Measurements from ENCODE around the gene AGTRAP. TPM values are rescaled to one million over a fixed set of nuclear protein-coding genes. Genes with fewer than 3 reads are reported as not detected.

The AGTRAP gene
- polyA plus RNA-seq, 3 donors, result 33.2 to 50.2 (median 50.0) TPM

- no peak for DNase-seq (ENCODE audit: extremely low read depth in 1 of 11, low read depth in 9 of 11, low spot score in 4 of 11)
Observed at GRCh38 chr1:11701551-11701961, 34.4 kb upstream of the AGTRAP start.

- no peak for DNase-seq (ENCODE audit: extremely low read depth in 1 of 11, low read depth in 9 of 11, low spot score in 4 of 11)
Observed at GRCh38 chr1:11701981-11702803, 33.7 kb upstream of the AGTRAP start.

- DNase-seq (ENCODE audit: extremely low read depth in 1 of 11, low read depth in 9 of 11, low spot score in 4 of 11), result no peak
Observed at GRCh38 chr1:11703357-11704193, 32.4 kb upstream of the AGTRAP start.

- no peak for DNase-seq (ENCODE audit: extremely low read depth in 1 of 11, low read depth in 9 of 11, low spot score in 4 of 11)
Observed at GRCh38 chr1:11704194-11704529, 31.8 kb upstream of the AGTRAP start.

- no peak for DNase-seq (ENCODE audit: extremely low read depth in 1 of 11, low read depth in 9 of 11, low spot score in 4 of 11)
Observed at GRCh38 chr1:11704691-11705475, 31.1 kb upstream of the AGTRAP start.

GRCh38 chr1:11705596-11705995 is 30.3 kb upstream of the AGTRAP start:
- no peak for DNase-seq (ENCODE audit: extremely low read depth in 1 of 11, low read depth in 9 of 11, low spot score in 4 of 11)

GRCh38 chr1:11706292-11706691 is 29.6 kb upstream of the AGTRAP start:
- DNase-seq (ENCODE audit: extremely low read depth in 1 of 11, low read depth in 9 of 11, low spot score in 4 of 11), result no peak

- DNase-seq (ENCODE audit: extremely low read depth in 1 of 11, low read depth in 9 of 11, low spot score in 4 of 11), result no peak
Observed at GRCh38 chr1:11707621-11708276, 28.2 kb upstream of the AGTRAP start.

GRCh38 chr1:11708554-11709350 is 27.2 kb upstream of the AGTRAP start:
- no peak for DNase-seq (ENCODE audit: extremely low read depth in 1 of 11, low read depth in 9 of 11, low spot score in 4 of 11)

- no peak for DNase-seq (ENCODE audit: extremely low read depth in 1 of 11, low read depth in 9 of 11, low spot score in 4 of 11)
Observed at GRCh38 chr1:11711490-11711889, 24.4 kb upstream of the AGTRAP start.

GRCh38 chr1:11712285-11712684 is 23.7 kb upstream of the AGTRAP start:
- no peak for DNase-seq (ENCODE audit: extremely low read depth in 1 of 11, low read depth in 9 of 11, low spot score in 4 of 11)

GRCh38 chr1:11713095-11713494 is 22.8 kb upstream of the AGTRAP start:
- DNase-seq (ENCODE audit: extremely low read depth in 1 of 11, low read depth in 9 of 11, low spot score in 4 of 11), result no peak

GRCh38 chr1:11714831-11715575 is 20.9 kb upstream of the AGTRAP start:
- no peak for DNase-seq (ENCODE audit: extremely low read depth in 1 of 11, low read depth in 9 of 11, low spot score in 4 of 11)

GRCh38 chr1:11719313-11720032 is 16.5 kb upstream of the AGTRAP start:
- DNase-seq (ENCODE audit: extremely low read depth in 1 of 11, low read depth in 9 of 11, low spot score in 4 of 11), result peak in 2 of 11 donors; percentile 52 to 63

- DNase-seq (ENCODE audit: extremely low read depth in 1 of 11, low read depth in 9 of 11, low spot score in 4 of 11), result no peak
Observed at GRCh38 chr1:11720033-11720376, 15.9 kb upstream of the AGTRAP start.

- no peak for DNase-seq (ENCODE audit: extremely low read depth in 1 of 11, low read depth in 9 of 11, low spot score in 4 of 11)
Observed at GRCh38 chr1:11720525-11720924, 15.4 kb upstream of the AGTRAP start.

- no peak for DNase-seq (ENCODE audit: extremely low read depth in 1 of 11, low read depth in 9 of 11, low spot score in 4 of 11)
Observed at GRCh38 chr1:11721311-11721710, 14.6 kb upstream of the AGTRAP start.
